Measurements from ENCODE around the gene GNG12. TPM values are rescaled to one million over a fixed set of nuclear protein-coding genes. Genes with fewer than 3 reads are reported as not detected.

The GNG12 gene
- total RNA-seq, 2 donors from 2014 or later, result 29.1 to 45.4 TPM

DNA sequence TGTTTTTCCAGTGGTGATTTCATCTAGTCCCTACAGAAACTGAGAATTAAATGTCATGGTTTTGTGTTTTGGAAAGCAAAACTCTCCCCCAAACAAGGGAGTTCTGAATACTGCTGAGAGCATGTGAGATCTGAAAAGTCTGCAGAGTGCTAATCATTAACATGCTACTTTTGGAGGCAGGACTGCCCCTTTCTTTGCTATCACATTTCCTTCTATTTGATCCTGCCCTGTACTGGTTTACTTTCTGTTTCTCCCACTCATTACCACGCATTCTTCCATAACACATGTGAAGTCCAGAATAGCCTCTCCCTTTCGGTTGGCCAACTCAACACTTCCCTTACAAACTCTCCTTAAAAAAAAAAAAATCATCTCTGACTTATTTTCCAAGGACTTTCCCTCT lies 84.6 kb downstream of the GNG12 start:
- H3K27ac ChIP-seq, result peak overlapping the region; percentile 36 to 64
- peak overlapping the region in 1 of 2 donors; percentile 7 for H3K4me3 ChIP-seq
- peaks cover 0 to 30% of the 10 kb centered on the region in 2 donors for H3K4me1 ChIP-seq
- H3K36me3 ChIP-seq, result no peaks in the 10 kb centered on the region
- TF ChIP-seq, protein P1, sequence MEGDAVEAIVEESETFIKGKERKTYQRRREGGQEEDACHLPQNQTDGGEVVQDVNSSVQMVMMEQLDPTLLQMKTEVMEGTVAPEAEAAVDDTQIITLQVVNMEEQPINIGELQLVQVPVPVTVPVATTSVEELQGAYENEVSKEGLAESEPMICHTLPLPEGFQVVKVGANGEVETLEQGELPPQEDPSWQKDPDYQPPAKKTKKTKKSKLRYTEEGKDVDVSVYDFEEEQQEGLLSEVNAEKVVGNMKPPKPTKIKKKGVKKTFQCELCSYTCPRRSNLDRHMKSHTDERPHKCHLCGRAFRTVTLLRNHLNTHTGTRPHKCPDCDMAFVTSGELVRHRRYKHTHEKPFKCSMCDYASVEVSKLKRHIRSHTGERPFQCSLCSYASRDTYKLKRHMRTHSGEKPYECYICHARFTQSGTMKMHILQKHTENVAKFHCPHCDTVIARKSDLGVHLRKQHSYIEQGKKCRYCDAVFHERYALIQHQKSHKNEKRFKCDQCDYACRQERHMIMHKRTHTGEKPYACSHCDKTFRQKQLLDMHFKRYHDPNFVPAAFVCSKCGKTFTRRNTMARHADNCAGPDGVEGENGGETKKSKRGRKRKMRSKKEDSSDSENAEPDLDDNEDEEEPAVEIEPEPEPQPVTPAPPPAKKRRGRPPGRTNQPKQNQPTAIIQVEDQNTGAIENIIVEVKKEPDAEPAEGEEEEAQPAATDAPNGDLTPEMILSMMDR (IDR thresholded peaks at IDR 0.05), result no peak
- H3K27me3 ChIP-seq, result no peaks in the 10 kb centered on the region
- DNase-seq (ENCODE audit: low spot score), result no peak
- H3K9me3 ChIP-seq, result no peaks in the 10 kb centered on the region

DNA sequence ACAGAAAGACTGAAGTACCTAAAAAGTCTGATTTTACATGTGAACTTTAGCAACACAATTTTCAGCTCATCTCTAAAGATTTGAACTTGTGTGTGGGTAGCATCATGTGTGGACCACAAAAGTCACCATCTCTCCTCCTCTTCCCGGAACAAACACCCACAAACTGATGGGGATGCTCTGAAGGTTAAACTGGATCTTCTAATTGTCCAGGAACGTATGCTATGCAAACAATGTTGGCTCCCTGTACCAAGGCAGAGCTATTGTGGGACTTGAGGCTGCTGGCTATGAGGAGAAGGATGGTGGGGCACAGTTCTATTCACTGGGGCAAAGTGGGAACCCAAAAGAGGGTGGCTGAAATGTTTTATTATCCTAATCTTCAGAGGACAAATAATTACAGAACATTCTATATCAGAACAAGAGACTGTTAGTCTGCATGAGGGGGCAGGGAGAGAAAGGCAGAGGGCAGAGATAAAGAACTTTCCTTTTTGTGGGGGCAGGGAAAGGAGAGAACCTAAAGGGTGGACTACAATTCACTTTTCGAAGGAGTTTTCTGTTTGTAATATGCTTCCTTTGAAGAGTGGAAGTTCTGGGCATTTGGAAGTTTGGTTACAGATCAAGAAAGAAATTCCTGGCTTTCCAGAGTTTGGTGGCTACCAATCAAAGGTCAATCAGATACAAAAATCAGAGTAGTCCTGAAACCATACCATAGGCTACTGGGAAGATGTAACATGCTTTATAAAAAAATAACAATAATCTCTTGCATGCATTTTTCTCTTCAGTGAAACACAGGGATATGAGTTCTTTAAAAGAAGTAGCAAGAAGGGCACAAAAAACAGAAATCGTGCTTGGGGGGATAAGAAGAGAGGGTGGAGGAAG lies 85.4 kb downstream of the GNG12 start:
- no peaks in the 10 kb centered on the region for H3K9me3 ChIP-seq
- H3K27me3 ChIP-seq, result no peaks in the 10 kb centered on the region
- peak overlapping the region in 1 of 2 donors; percentile 7 for H3K4me3 ChIP-seq
- peak overlapping the region; percentile 36 to 38 for H3K27ac ChIP-seq
- TF ChIP-seq, protein P1 (IDR thresholded peaks at IDR 0.05), result no peak
- no peaks in the 10 kb centered on the region for H3K36me3 ChIP-seq
- H3K4me1 ChIP-seq, result peaks cover 0 to 30% of the 10 kb centered on the region in 2 donors
- no peak for DNase-seq (ENCODE audit: low spot score)

DNA sequence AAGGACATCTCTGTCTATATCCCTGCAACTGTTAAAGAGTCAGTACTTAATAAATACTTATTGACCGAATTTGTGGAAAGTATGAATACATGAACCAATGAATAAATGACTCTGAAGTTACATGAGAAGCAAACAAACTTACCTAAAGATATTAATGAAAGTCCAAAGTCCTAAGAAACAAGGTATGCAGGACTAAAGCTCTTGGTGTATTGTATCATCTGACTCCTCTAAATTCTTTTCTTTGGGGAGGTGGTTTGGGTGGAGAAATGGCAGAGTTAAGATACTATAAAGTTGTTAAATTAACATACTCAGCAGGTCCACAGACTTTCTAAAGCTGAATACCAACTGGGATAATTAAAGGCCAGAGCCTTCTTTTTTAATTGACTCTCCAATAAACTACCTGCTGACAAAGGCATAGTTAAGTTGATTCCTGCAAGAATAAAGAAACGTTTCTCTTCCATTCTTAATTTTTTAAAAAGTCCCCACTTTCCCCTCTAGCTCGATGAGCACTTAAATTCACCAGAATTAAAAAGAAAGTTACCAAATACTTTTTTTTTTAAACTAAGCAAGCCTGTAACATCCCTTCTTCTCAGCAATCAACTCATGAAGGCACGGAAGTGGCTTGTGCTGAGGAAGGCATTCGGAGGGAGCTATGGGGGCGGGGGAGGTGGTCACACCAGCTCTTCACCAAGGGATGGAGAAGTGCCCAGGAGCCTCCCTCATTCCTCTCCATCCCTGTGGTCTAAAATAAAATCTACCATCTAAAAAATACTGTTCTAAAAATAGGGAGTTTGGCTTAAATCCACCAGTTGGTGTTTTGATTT lies 87.2 kb downstream of the GNG12 start:
- TF ChIP-seq, protein P1 (IDR thresholded peaks at IDR 0.05), result no peak
- Histone ChIP-seq H3K4me1 (peaks cover 0 to 30% of the 10 kb centered on the region in 2 donors), H3K27ac (no peak overlapping the region), H3K4me3 (no peak overlapping the region), H3K9me3 (no peaks in the 10 kb centered on the region), H3K36me3 (no peaks in the 10 kb centered on the region), H3K27me3 (no peaks in the 10 kb centered on the region)
- DNase-seq (ENCODE audit: low spot score), result no peak

DNA sequence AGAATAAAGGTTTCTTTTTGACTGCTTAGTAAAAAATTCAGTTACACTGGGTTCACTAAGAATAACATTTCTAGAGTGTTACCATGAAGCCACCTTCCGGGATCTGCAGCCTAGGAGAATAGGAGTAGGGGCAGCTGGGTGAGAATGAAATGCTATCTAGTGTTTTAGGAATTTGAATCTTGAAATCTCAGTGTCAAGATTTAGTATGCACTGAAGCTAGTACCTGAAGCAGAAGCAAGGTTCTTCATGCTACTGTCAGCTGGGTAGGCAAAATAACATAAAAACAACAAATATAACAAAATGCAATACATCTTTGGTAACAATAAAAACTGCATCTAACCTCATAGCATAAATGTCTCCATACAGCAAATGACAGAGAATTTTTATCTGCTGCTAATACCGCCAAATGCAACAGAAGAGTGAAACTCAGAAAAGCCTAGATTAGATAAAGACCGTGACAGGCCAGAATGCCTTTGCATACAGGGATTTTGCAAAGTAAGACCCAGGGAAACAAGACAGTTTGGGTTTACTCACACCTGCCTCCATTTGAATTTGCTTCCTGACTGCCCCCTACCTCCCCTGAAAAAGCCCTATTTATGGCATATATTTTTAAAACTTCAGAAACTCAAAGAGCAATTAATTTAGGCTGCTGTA lies 90.1 kb downstream of the GNG12 start:
- TF ChIP-seq, protein P1 (IDR thresholded peaks at IDR 0.05), result no peak
- no peaks in the 10 kb centered on the region for H3K36me3 ChIP-seq
- H3K4me3 ChIP-seq, result no peak overlapping the region
- no peak for DNase-seq (ENCODE audit: low spot score)
- H3K27ac ChIP-seq, result no peak overlapping the region
- no peaks in the 10 kb centered on the region for H3K27me3 ChIP-seq
- no peaks in the 10 kb centered on the region for H3K9me3 ChIP-seq
- peaks cover 0 to 9% of the 10 kb centered on the region in 2 donors for H3K4me1 ChIP-seq

DNA sequence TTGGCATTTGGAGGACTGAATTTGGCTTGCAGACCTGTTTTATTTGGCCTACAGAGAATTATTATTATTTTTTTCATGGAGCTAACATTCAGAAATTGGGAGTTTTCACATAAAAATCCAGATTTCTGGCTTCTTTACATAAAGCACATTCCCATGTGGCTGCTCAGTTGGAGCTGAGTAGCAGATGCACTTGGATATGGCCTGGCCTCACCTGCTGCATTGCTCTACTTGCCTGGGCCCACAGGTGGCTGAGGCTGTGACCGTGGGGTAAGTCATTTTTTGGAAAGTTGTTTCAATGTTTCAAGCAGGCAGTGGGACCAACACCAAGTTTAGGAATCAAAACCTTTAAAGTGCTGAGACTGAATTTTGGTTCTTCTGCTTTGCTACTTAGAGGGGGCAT lies 91.5 kb downstream of the GNG12 start:
- Histone ChIP-seq H3K27ac (no peak overlapping the region), H3K4me1 (peaks cover 0 to 3% of the 10 kb centered on the region in 2 donors), H3K27me3 (no peaks in the 10 kb centered on the region), H3K4me3 (no peak overlapping the region), H3K9me3 (no peaks in the 10 kb centered on the region), H3K36me3 (no peaks in the 10 kb centered on the region)
- TF ChIP-seq, protein P1 (IDR thresholded peaks at IDR 0.05), result no peak
- no peak for DNase-seq (ENCODE audit: low spot score)

Data from right atrium auricular region (tissue), 2 donors.